Spleen (tissue), 11 donors: ENCODE data around the gene LRBA. TPM values are rescaled to one million over a fixed set of nuclear protein-coding genes. Genes with fewer than 3 reads are reported as not detected.
"Not testable (repeated sequence)": the region's sequence is repeated elsewhere in the genome, so short reads cannot be mapped to it uniquely, and the experiment has no call there.

Experiments
- DNase-seq: peaks from one replicate; pipeline ENCODE4 v3.0.0-alpha.2; 2020
- H3K27ac ChIP-seq, 8 donors: fragments of 200-600 bp; sonication (generic) in 7 of 8; 1 replicate in 4 of 8; 2 replicates in 4 of 8; pipeline versions ENCODE4 v1.5.0 to v1.8.0; 2016 to 2021; ENCODE audit warnings: inconsistent platforms in 4 of 8, mild to moderate bottlenecking in 4 of 8, moderate library complexity in 1 of 8
- H3K27me3 ChIP-seq, 7 donors: fragments of 200-600 bp; sonication (generic) in 6 of 7; replicated peaks in 1 of 7; 1 replicate in 4 of 7; 2 replicates in 3 of 7; pipeline versions ENCODE4 v1.5.0 to v1.8.0; 2016 to 2021; ENCODE audit warnings: inconsistent platforms in 3 of 7, mild to moderate bottlenecking in 1 of 7
- H3K36me3 ChIP-seq, 6 donors: fragments of 200-600 bp; sonication (generic) in 5 of 6; 1 replicate in 4 of 6; 2 replicates in 2 of 6; pipeline versions ENCODE4 v1.5.0 to v1.8.0; 2016 to 2021; ENCODE audit warnings: inconsistent platforms in 2 of 6
- H3K4me1 ChIP-seq, 6 donors: fragments of 200-600 bp; sonication (generic) in 5 of 6; 1 replicate in 3 of 6; 2 replicates in 3 of 6; pipeline versions ENCODE4 v1.5.0 to v1.8.0; 2016 to 2021; ENCODE audit warnings: inconsistent platforms in 3 of 6
- H3K4me3 ChIP-seq, 8 donors: fragments of 200-600 bp; sonication (generic) in 7 of 8; 1 replicate in 4 of 8; 2 replicates in 4 of 8; pipeline versions ENCODE4 v1.5.0 to v1.8.0; 2016 to 2021; ENCODE audit warnings: inconsistent platforms in 4 of 8, mild to moderate bottlenecking in 4 of 8, moderate library complexity in 2 of 8
- H3K9me3 ChIP-seq, 8 donors: fragments of 200-600 bp; sonication (generic) in 7 of 8; 1 replicate in 4 of 8; 2 replicates in 4 of 8; pipeline versions ENCODE4 v1.5.0 to v1.8.0; 2016 to 2021; ENCODE audit warnings: inconsistent platforms in 4 of 8
- POLR2A ChIP-seq, 3 donors: fragments of 450-650 bp; IDR thresholded peaks; one replicate each; pipeline ENCODE4 v1.5.1; 2017; ENCODE audit warnings: antibody characterized with exemption in 3 of 3, mild to moderate bottlenecking in 1 of 3
- POLR2AphosphoS5 ChIP-seq, 3 donors: sonication (generic); formaldehyde crosslinking; IDR thresholded peaks; one replicate each; pipeline ENCODE4 v1.5.1; 2017; ENCODE audit warnings: antibody characterized with exemption in 3 of 3
- WGBS, 5 donors: extraction: QIAGEN DNeasy Blood & Tissue Kit in 3 of 5; methylation state at CpG; one replicate each; pipeline versions ENCODE4 v1.1.5 to v1.1.7; 2013 to 2018; 5-methylcytosine and 5-hydroxymethylcytosine counted together
- intact Hi-C: fragments of 100-400 bp; cut with DNase I; formaldehyde crosslinking; loops from one replicate; pipeline ENCODE4 v1.15.0; 2023; ENCODE audit warnings: low total_unique reads
- polyA plus RNA-seq, 3 donors: library from polyadenylated mRNA; stranded (reverse); fragments of 200-250 nt; gene quantifications; one replicate each; pipeline ENCODE4 v1.2.1, GENCODE V29; 2013
- total RNA-seq, 7 donors: library from RNA; depleted of rRNA in 3 of 7; stranded (reverse); fragments of >200 nt in 3 of 7; fragmentation: NEBNext Ultra II Directional in 4 of 7; extraction: Animal tissue kit (Norgen Biotek cat#: 25700) in 4 of 7; gene quantifications; one replicate each; pipeline versions ENCODE4 v1.1.0 to v1.2.1, GENCODE V29; 2016 to 2021
- TF ChIP-seq, protein P1 (sequence below), 11 experiments: fragments of 200-600 bp in 7 of 11; fragments of 450-650 bp in 4 of 11; sonication (generic) in 4 of 11; IDR thresholded peaks in 8 of 11; conservative IDR thresholded peaks in 3 of 11; 1 replicate in 7 of 11; 2 replicates in 4 of 11; pipeline versions ENCODE4 v1.4.0 to v1.8.0; 2016 to 2021; ENCODE audit warnings: antibody characterized with exemption in 11 of 11, inconsistent platforms in 4 of 11, mild to moderate bottlenecking in 1 of 11
- donor health status: healthy with polysubstance abuse.
- donor health status: DM: no; HTN: no; CAD: no; lungs with moderate emphysema.
- donor health status: DM: no; HTN: no; CAD: no.
- donor health status: Bipolar disorder and iron deficiency.
- donor health status: healthy.
- donor health status: DM: no; HTN: no; CAD: no.
- donor health status: DM: yes; HTN: yes; CAD: no.

Gene LRBA
- total and polyA plus RNA-seq, 10 donors: 8.2 to 84.9 (median 50.5) TPM

DNA sequence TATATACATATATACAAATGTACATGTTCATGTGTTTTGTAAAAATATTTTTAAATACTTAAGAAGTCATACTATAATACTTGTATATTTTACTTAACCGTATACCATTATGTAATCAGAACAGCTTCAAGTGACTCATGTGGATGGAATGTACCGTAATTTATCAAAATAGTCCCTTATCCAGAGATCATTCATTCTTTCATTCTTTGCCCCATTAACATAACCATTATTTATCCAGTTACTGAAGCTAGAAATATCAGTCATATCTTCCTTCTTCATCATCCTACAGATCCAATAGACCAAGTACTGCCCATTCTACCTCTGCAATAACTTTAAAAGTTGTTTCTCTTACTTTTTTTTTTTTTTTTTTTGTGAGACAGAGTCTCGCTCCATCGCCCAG lies 268.9 kb downstream of the LRBA start:
- no peak overlapping the region for H3K27ac ChIP-seq
- intact Hi-C loops: no loop called here
- no peaks in the 10 kb centered on the region for H3K4me1 ChIP-seq
- 92 to 97% (median 95%) methylated on average over 4 of the region's 4 CpGs for WGBS, 5 donors
- H3K36me3 ChIP-seq: peaks cover 0 to 25% (median 0%) of the 10 kb centered on the region in 6 donors
- DNase-seq: no peak
- peaks cover 0 to 7% (median 1%) of the 10 kb centered on the region in 8 donors for H3K9me3 ChIP-seq
- TF ChIP-seq POLR2A (IDR thresholded peaks at IDR 0.05) (no peak), POLR2AphosphoS5 (IDR thresholded peaks at IDR 0.05) (no peak)
- TF ChIP-seq, protein P1, sequence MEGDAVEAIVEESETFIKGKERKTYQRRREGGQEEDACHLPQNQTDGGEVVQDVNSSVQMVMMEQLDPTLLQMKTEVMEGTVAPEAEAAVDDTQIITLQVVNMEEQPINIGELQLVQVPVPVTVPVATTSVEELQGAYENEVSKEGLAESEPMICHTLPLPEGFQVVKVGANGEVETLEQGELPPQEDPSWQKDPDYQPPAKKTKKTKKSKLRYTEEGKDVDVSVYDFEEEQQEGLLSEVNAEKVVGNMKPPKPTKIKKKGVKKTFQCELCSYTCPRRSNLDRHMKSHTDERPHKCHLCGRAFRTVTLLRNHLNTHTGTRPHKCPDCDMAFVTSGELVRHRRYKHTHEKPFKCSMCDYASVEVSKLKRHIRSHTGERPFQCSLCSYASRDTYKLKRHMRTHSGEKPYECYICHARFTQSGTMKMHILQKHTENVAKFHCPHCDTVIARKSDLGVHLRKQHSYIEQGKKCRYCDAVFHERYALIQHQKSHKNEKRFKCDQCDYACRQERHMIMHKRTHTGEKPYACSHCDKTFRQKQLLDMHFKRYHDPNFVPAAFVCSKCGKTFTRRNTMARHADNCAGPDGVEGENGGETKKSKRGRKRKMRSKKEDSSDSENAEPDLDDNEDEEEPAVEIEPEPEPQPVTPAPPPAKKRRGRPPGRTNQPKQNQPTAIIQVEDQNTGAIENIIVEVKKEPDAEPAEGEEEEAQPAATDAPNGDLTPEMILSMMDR (IDR thresholded peaks at IDR 0.05 in 8 of 11, conservative IDR thresholded peaks at IDR 0.05 in 3 of 11): no peak
- H3K27me3 ChIP-seq: no peaks in the 10 kb centered on the region
- no peak overlapping the region for H3K4me3 ChIP-seq

- intact Hi-C loops: no loop called here
- TF ChIP-seq POLR2AphosphoS5 (IDR thresholded peaks at IDR 0.05) (no peak), POLR2A (IDR thresholded peaks at IDR 0.05) (no peak)
- TF ChIP-seq, protein P1 (IDR thresholded peaks at IDR 0.05 in 8 of 11, conservative IDR thresholded peaks at IDR 0.05 in 3 of 11): no peak
- no peaks in the 10 kb centered on the region for H3K27me3 ChIP-seq
- no peak overlapping the region for H3K4me3 ChIP-seq
- H3K27ac ChIP-seq: no peak overlapping the region
- no peaks in the 10 kb centered on the region for H3K4me1 ChIP-seq
- H3K9me3 ChIP-seq: peaks cover 0 to 18% (median 10%) of the 10 kb centered on the region in 8 donors
- H3K36me3 ChIP-seq: peaks cover 0 to 25% (median 0%) of the 10 kb centered on the region in 6 donors
- 76 to 93% (median 78%) methylated on average over 2 of the region's 2 CpGs for WGBS, 5 donors
- no peak for DNase-seq
These were observed 270.5 kb downstream of the LRBA start for GRCh38 chr4:150744570-150744969.

GRCh38 chr4:150743564-150744342 lies 271.3 kb downstream of the LRBA start:
- Histone ChIP-seq H3K27me3 (no peaks in the 10 kb centered on the region), H3K27ac (no peak overlapping the region), H3K4me1 (no peaks in the 10 kb centered on the region), H3K36me3 (peaks cover 0 to 25% (median 0%) of the 10 kb centered on the region in 6 donors), H3K4me3 (no peak overlapping the region), H3K9me3 (peaks cover 0 to 18% (median 10%) of the 10 kb centered on the region in 8 donors)
- intact Hi-C loops: no loop called here
- TF ChIP-seq POLR2A (IDR thresholded peaks at IDR 0.05) (no peak), POLR2AphosphoS5 (IDR thresholded peaks at IDR 0.05) (no peak)
- 69 to 88% (median 75%) methylated on average over 2 of the region's 2 CpGs for WGBS, 5 donors
- no peak for DNase-seq

DNA sequence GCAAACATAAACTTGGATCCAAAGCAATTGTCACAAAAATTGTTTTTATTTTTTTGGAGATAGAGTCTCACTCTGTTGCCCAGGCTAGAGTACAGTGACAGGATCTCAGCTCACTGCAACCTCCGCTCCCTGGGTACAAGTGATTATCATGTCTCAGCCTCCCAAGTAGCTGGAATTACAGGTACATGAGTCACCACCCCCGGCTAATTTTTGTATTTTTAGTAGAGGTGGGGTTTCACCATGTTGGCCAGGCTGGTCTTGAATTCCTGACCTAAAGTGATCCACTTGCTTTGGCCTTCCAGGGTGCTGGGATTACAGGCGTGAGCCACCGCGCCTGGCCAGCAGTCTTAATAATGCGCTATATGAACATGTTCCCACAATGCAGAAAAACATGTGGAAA lies 272.2 kb downstream of the LRBA start:
- H3K9me3 ChIP-seq: peaks cover 0 to 18% (median 10%) of the 10 kb centered on the region in 8 donors
- 79 to 89% (median 79%) methylated on average over 6 of the region's 6 CpGs for WGBS, 5 donors
- intact Hi-C loops, H3K4me3 ChIP-seq, H3K27ac ChIP-seq, H3K27me3 ChIP-seq, DNase-seq, H3K4me1 ChIP-seq: not testable (repeated sequence)
- peaks cover 0 to 25% (median 0%) of the 10 kb centered on the region in 6 donors for H3K36me3 ChIP-seq

GRCh38 chr4:150739591-150739990 lies 275.5 kb downstream of the LRBA start:
- intact Hi-C loops: no loop called here
- 73 to 88% (median 86%) methylated on average over 3 of the region's 3 CpGs for WGBS, 5 donors
- H3K4me1 ChIP-seq: no peaks in the 10 kb centered on the region
- H3K36me3 ChIP-seq: peaks cover 0 to 17% (median 3%) of the 10 kb centered on the region in 6 donors
- H3K9me3 ChIP-seq: peaks cover 0 to 18% (median 10%) of the 10 kb centered on the region in 8 donors
- no peaks in the 10 kb centered on the region for H3K27me3 ChIP-seq
- no peak for DNase-seq
- no peak overlapping the region for H3K4me3 ChIP-seq
- no peak overlapping the region for H3K27ac ChIP-seq
- no peak for TF ChIP-seq POLR2A (IDR thresholded peaks at IDR 0.05)
- TF ChIP-seq POLR2AphosphoS5 (IDR thresholded peaks at IDR 0.05): no peak
- TF ChIP-seq, protein P1 (IDR thresholded peaks at IDR 0.05 in 8 of 11, conservative IDR thresholded peaks at IDR 0.05 in 3 of 11): no peak
